Effector memory CD4-positive, alpha-beta T cell (primary cell): ENCODE results near the gene PBRM1.
"Not testable (repeated sequence)": the region's sequence is repeated elsewhere in the genome, so short reads cannot be mapped to it uniquely, and the experiment has no call there.

ENCODE experiments used
- DNase-seq, 3 donors: peaks; one replicate each; pipeline ENCODE4 v3.0.0-alpha.2; 2020
- H3K27ac ChIP-seq: 2 replicates; pipeline ENCODE4 v1.7.0; 2013; ENCODE audit warnings: mild to moderate bottlenecking, low read length, moderate library complexity; ENCODE audit not compliant: insufficient read depth, poor library complexity, severe bottlenecking
- H3K27me3 ChIP-seq: replicated peaks from 2 replicates; pipeline ENCODE4 v1.7.0; 2013; ENCODE audit warnings: mild to moderate bottlenecking, low read length; ENCODE audit not compliant: insufficient read depth, control insufficient read depth, poor library complexity, severe bottlenecking
- H3K36me3 ChIP-seq: 2 replicates; pipeline ENCODE4 v1.7.0; 2013; ENCODE audit warnings: mild to moderate bottlenecking, low read length, moderate library complexity; ENCODE audit not compliant: control insufficient read depth, insufficient read depth
- H3K4me1 ChIP-seq: 2 replicates; pipeline ENCODE4 v1.7.0; 2013; ENCODE audit warnings: low read length, mild to moderate bottlenecking; ENCODE audit not compliant: control insufficient read depth, insufficient read depth, poor library complexity, severe bottlenecking
- H3K4me3 ChIP-seq: 2 replicates; pipeline ENCODE4 v1.7.0; 2013; ENCODE audit warnings: low read length, low read depth, mild to moderate bottlenecking; ENCODE audit not compliant: insufficient read depth, poor library complexity, severe bottlenecking
- H3K9me3 ChIP-seq: 2 replicates; pipeline ENCODE4 v1.7.0; 2013; ENCODE audit warnings: mild to moderate bottlenecking, low read length, moderate library complexity; ENCODE audit not compliant: control insufficient read depth

The PBRM1 gene

GRCh38 chr3:52676201-52676600, 9.5 kb downstream of the PBRM1 start:
- H3K4me1 ChIP-seq, H3K27ac ChIP-seq, H3K9me3 ChIP-seq, DNase-seq, H3K4me3 ChIP-seq, H3K27me3 ChIP-seq: not testable (repeated sequence)
- H3K36me3 ChIP-seq, result peaks cover 50% of the 10 kb centered on the region

- no peaks in the 10 kb centered on the region for H3K27me3 ChIP-seq
- no peak overlapping the region for H3K4me3 ChIP-seq
- no peaks in the 10 kb centered on the region for H3K9me3 ChIP-seq
- peaks cover 39% of the 10 kb centered on the region for H3K36me3 ChIP-seq
- no peak for DNase-seq
- no peak overlapping the region for H3K27ac ChIP-seq
- peaks cover 7% of the 10 kb centered on the region for H3K4me1 ChIP-seq
Measured at GRCh38 chr3:52671676-52672075, 14.0 kb downstream of the PBRM1 start.

- DNase-seq, result peak; percentile 11 to 21 (median 20)
- Histone ChIP-seq H3K36me3 (peaks cover 34% of the 10 kb centered on the region), H3K27ac (peak overlapping the region; percentile 18), H3K4me3 (no peak overlapping the region), H3K9me3 (no peaks in the 10 kb centered on the region), H3K4me1 (peaks cover 7% of the 10 kb centered on the region), H3K27me3 (no peaks in the 10 kb centered on the region)
Measured at GRCh38 chr3:52670621-52671521, 14.8 kb downstream of the PBRM1 start.

- peaks cover 51% of the 10 kb centered on the region for H3K36me3 ChIP-seq
- H3K27ac ChIP-seq, result no peak overlapping the region
Measured at GRCh38 chr3:52663098-52663497, 22.6 kb downstream of the PBRM1 start.

GRCh38 chr3:52660046-52660445, 25.7 kb downstream of the PBRM1 start:
- H3K4me3 ChIP-seq, result no peak overlapping the region
- no peak for DNase-seq
- no peaks in the 10 kb centered on the region for H3K27me3 ChIP-seq
- no peaks in the 10 kb centered on the region for H3K9me3 ChIP-seq
- H3K36me3 ChIP-seq, result peaks cover 63% of the 10 kb centered on the region
- H3K4me1 ChIP-seq, result no peaks in the 10 kb centered on the region
- no peak overlapping the region for H3K27ac ChIP-seq

More at GRCh38 chr3:52663098-52663497, 22.6 kb downstream of the PBRM1 start:
- H3K4me1 ChIP-seq, result no peaks in the 10 kb centered on the region
- H3K4me3 ChIP-seq, result no peak overlapping the region
- no peak for DNase-seq
- H3K27me3 ChIP-seq, result no peaks in the 10 kb centered on the region
- H3K9me3 ChIP-seq, result no peaks in the 10 kb centered on the region

- H3K36me3 ChIP-seq, result peaks cover 65% of the 10 kb centered on the region
Measured at GRCh38 chr3:52655895-52656294, 29.8 kb downstream of the PBRM1 start.

GRCh38 chr3:52651592-52651991, 34.1 kb downstream of the PBRM1 start:
- DNase-seq, result no peak
- Histone ChIP-seq H3K4me1 (no peaks in the 10 kb centered on the region), H3K27me3 (no peaks in the 10 kb centered on the region), H3K27ac (no peak overlapping the region), H3K9me3 (no peaks in the 10 kb centered on the region), H3K36me3 (peaks cover 54% of the 10 kb centered on the region), H3K4me3 (no peak overlapping the region)

More at GRCh38 chr3:52655895-52656294, 29.8 kb downstream of the PBRM1 start:
- H3K9me3 ChIP-seq, result no peaks in the 10 kb centered on the region
- no peak for DNase-seq
- no peak overlapping the region for H3K27ac ChIP-seq
- no peaks in the 10 kb centered on the region for H3K4me1 ChIP-seq
- H3K27me3 ChIP-seq, result no peaks in the 10 kb centered on the region
- H3K4me3 ChIP-seq, result no peak overlapping the region

- DNase-seq, result no peak
- Histone ChIP-seq H3K27ac (no peak overlapping the region), H3K4me3 (no peak overlapping the region), H3K36me3 (peaks cover 45% of the 10 kb centered on the region), H3K27me3 (no peaks in the 10 kb centered on the region), H3K9me3 (no peaks in the 10 kb centered on the region), H3K4me1 (no peaks in the 10 kb centered on the region)
Measured at GRCh38 chr3:52650439-52650838, 35.3 kb downstream of the PBRM1 start.

GRCh38 chr3:52649461-52650210, 36.1 kb downstream of the PBRM1 start:
- no peak for DNase-seq
- no peaks in the 10 kb centered on the region for H3K4me1 ChIP-seq
- H3K9me3 ChIP-seq, result no peaks in the 10 kb centered on the region
- H3K36me3 ChIP-seq, result peaks cover 46% of the 10 kb centered on the region
- H3K27me3 ChIP-seq, result no peaks in the 10 kb centered on the region
- no peak overlapping the region for H3K4me3 ChIP-seq
- no peak overlapping the region for H3K27ac ChIP-seq

GRCh38 chr3:52645549-52645948, 40.2 kb downstream of the PBRM1 start:
- Histone ChIP-seq H3K9me3 (no peaks in the 10 kb centered on the region), H3K4me3 (no peak overlapping the region), H3K36me3 (peaks cover 41% of the 10 kb centered on the region), H3K27me3 (no peaks in the 10 kb centered on the region), H3K27ac (no peak overlapping the region), H3K4me1 (no peaks in the 10 kb centered on the region)
- no peak for DNase-seq
